Embryonic facial prominence (tissue), 1 donor: Measurements from ENCODE around the gene LYRM4.
A peak's percentile ranks its signal among the peaks of the same experiment; 100 is the strongest.

Source experiments
- DNase-seq: peaks from one replicate; pipeline ENCODE4 v3.0.0-alpha.2; 2016; ENCODE audit errors: extremely low spot score

Gene LYRM4

DNA sequence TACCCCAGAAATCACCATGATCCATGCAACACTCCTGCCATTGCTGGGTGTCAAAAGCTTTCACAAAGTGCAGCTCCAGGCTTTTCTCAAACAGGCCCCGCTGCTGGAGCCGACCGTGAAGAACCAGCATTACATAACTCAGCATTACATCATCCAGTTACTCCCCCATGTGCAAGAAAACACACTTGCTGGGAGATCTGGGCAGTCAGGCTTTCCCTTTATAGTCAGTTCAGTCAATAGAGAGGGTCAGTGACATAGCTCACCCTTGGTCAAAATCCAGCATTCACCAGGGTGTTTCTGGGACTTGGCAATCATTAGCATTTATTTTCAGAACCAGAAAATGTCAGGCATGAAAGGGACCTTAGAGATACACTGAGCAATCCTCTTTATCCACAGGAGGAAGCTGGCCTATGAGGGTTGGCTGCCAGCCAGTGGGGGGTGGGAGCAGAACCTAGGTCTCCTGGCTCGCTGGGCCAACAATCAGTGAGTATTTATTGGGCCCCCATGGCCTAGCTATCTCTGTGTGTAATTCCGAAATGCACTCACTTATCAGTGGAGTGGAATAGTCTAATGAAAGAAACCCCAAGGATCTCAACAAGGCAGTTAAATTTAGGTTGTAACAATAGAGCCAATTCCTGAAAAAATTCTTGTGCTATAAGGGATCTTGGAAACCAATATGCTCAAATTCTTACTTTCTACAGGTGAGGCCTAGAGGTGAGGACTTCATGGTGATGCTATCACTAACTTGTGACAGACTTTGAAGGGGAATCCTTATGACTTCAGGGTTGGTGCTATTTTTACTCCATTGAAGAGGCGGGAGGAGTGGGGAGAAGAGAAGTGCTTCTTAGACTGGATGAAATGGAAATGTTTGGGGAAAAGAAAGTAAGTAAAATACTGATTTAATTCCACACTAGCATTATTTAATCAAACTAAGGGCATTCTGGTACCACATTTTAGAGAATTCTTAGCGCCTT, 54.6 kb downstream of the LYRM4 start:
- DNase-seq, result peak; percentile 31

DNA sequence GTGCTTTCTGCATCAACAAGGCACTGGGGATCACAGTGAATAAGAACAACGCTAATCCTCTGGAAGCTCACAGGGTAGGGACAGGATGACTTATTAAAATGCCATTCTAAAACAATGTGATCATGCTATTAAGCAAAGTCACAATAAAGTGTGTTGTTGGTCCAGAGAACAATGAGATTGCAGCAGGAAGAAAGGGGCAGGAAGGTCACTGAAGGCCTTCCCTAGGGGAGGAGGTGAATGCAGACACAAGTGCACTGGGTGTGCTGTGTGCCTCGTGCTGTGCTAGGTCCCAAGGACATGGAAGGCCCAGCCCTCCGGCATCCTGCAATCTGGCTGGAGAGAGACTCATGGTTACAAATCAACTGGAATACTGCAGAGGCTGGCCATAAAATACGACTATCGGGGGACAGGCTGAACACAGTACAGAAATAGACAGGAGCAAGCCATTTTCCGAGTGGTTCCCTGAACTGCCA, 55.7 kb downstream of the LYRM4 start:
- DNase-seq, result no peak

DNA sequence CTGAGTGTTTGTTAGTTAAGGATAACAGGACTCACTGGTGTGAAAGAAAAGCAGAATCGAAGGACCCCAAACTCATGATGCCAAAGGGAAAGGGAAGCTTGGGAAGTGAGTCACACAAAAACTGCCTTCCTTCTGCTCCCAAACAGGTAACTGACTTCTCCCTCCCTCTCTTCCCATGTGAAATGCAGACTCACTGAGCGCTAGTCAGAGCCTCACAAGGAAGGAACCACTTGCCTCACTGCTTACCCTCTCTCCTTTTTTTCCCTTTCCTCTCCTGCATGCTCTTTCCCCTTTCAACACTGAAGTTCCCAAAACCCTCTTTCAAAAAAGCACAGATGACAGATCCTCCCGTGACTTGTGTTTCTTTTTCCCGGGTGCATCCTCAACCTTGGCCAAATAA, 56.4 kb downstream of the LYRM4 start:
- no peak for DNase-seq

DNA sequence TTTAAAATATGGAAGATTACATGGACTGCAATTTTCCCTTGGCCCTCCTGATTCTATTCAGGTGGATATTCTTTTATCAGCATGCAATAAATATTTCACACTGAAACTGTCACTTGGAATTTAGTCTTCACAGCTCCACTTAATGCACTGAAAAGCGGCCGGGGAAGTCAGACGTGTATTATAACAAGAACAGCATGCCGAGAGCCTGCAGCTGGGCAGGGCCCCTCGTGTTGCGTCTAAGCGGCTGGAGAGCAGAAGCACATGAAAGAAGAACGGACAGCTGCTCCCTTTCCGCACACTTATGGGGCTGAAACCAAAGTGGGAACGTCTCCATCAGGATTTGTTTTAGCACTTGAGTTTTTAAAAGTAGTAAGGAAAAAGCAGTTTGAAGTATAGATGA, 57.2 kb downstream of the LYRM4 start:
- peak; percentile 46 for DNase-seq

DNA sequence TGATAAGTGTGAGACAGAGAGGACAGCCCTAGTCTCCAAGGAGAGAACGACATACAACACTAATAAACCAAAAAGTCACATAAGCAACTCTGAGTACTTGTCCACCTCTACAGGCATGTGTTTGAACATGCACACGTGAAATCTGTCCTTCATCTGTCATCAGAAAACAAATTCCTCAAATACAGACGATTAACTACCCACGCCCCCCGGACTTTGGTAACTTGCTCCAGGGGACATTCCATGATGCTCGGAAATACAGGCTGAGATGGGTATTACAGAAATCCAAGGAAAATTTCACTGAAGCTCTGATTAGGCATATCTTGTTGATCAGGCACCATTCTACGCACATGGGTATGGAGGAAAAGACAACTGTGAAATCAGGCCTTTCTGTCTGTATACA, 57.8 kb downstream of the LYRM4 start:
- no peak for DNase-seq

DNA sequence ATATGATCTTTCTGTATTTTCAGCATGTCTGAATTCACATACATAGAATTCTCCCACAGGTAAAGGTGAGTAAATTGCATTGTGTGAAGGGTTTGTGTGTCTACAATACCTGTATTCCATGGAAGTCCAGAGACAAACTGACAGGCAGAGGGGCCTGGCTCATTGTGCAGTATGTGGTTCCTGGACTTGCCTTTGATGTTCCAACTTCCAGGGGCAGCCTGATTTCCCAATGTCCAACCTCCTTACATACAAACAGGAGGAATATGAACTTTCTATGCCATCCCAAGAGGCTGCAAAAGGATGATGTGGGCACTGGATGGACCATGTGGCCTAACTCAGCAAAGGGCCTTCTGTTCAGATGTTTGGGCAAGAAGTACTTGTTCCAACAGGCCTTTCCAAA, 58.5 kb downstream of the LYRM4 start:
- DNase-seq, result no peak

DNA sequence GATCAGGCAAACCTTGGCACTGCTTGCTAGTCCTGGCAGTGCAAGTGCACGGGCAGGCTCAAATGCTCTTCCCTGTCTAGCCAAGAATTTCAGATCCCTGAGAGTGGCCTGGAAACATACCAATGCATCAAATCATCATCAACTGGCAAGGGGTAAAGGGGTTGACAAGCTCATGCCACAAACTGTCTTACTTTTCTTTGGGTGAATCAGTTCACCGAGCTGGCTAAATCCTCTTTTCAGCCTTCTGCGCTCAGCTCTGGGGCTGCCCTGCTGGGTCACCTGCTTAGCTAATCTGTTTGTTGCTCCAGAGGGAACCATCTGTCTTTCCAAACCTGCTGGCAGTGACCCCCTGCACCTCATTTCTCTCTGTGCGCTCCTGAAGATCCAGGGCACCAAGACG, 59.5 kb downstream of the LYRM4 start:
- DNase-seq, result no peak

DNA sequence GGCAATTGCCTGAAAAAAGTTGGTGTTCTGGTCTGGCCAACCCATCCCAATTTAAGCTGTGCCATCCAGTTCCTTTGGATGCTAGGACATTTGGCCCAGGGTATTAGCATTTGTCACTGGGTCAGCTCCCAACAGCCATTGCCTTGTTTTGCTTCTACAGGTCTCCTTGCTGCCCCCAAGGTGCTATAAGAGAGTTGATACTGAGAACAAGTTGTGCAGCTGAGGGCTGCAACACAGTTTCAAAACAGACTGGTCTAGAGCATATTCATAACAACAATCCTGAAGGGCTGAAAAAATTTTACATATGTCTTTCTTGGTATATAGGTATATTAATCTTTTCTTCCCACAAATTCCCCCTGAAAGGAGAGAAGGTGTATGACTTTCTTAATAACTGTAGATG, 61.0 kb downstream of the LYRM4 start:
- DNase-seq, result no peak

DNA sequence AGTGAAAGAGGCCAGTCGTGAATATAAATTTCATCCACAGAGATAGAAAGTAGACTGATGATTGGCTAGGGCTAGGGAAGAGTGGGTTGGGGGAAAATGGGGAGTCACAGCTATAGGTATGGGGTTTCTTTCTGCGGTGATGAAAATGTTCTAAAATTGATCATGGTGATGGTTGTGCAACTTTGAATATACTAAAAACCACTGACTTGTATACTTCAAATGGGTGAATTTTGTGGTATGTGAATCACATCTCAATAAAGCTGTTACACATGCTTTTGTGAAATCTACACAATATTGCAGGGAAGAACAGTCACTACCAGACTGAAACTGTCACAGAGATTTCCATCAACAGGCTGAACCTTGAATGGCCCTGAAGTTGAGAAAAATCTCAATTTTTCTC, 61.5 kb downstream of the LYRM4 start:
- no peak for DNase-seq

DNA sequence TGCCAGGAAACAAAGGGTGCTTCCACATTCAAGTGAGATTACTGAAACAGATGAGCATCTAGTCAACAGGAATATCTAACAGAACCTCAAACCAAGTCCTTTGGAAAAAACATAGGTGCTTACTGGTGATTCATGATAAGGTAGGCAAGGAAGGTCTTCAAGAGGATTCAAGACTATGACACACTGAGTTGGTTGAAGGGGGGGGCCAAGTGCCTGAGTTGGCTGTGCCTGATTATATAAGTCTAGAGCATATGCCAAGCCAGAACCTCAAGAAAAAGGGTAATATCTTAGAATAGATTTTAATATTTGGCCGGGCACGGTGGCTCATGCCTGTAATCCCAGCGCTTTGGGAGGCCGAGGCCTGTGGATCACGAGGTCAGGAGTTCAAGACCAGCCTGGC, 63.7 kb downstream of the LYRM4 start:
- no peak for DNase-seq

DNA sequence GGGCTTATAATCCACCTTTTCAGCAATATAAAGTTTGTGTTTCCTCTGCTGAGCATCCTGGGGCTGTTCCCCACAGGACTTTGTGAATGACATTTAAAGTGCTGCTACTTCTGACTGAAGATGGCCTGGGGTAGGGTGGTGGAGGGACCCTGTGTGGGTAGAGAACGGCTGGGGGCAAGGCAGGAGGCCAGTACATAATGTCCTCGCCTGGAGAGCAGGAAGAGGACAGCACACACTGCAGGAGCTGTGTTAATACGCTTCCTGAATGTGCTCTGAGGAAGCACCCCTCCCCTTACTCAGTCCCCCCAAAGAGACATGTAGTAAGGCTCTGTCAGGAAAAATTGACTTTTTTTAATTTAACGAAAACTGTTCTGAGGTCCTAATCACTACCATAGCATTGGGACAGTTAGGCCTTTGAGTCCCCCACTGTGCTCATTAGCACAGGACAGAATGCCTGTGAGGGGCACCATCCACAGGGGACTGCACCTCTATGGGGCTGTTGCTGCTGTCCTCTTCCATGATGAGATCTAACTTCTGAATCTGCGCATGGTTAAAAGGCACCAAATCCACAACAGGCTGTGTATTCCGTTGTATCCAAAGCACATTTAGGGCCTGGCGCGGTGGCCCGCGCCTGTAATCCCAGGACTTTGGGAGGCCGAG, 68.5 kb downstream of the LYRM4 start:
- DNase-seq, result no peak

DNA sequence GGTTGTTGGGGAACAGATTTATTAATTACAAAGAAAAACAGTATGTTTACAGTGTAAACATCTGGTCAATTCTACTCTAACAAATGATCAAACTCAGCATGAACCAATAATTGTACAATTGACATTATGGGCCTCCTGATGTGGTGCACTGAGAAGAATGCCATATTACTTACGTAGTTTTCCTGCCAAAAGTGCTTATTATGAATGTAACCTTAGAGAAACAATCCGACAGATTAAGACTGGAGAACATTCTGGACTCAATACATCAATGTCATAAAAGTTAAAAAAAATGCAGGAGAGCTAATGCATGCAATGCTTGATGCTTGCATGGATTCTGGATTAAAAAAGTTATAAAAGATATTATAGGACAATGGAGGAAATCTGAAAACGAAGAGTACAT, 69.0 kb downstream of the LYRM4 start:
- DNase-seq, result no peak

DNA sequence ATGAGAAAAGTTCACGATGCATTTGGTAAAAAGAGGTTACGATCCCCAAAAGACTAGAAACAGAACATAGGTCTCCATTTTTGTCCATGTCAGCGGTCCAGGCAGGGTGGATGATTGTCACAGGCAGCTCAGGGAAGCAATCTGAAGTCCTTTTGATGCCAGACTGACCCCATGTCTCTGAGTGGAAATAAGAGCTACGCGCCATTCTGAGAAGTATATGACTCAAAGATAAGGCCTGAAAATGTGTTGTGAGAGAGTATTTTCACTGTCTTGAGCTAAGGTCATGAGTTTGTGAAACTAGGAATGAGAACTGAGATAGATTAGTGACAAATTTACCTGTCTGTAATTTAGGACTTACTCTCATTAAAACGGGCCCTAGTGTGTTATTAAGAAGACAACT, 69.5 kb downstream of the LYRM4 start:
- DNase-seq, result no peak

DNA sequence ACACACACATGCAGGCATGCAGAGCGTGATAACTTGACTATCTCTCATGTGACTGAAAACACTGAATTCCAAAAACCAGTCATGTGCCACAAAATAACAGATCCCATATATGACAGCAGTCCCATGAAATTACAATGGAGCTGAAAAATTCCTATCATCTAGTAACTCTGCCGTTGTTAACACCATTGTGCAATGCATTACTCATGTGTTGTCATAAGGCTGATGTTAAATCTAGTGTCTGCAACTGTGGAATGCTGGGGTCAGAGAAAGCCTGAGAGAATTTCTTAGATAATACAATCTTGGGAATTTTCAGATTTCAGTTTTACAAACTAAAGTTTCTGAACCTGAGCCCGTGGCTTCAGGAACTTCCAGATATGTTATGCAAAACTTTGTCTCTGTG, 70.2 kb downstream of the LYRM4 start:
- DNase-seq, result no peak

DNA sequence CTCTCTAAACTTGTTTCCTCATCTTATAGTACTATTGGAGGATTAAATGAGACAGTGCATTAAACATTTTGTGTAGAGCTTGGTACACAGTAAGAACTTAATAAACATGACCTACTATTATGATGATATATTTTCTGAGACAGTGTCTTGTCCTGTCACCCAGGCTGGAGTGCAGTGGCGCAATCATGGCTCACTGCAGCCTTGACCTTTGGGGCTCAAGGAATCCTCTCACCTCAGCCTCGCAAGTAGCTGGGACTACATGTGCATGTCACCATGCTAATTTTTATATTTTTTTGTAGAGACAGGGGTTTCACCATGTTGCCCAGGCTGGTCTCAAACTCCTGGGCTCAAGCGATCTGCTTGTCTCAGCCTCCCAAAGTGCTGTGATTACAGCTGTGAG, 72.1 kb downstream of the LYRM4 start:
- DNase-seq, result no peak

DNA sequence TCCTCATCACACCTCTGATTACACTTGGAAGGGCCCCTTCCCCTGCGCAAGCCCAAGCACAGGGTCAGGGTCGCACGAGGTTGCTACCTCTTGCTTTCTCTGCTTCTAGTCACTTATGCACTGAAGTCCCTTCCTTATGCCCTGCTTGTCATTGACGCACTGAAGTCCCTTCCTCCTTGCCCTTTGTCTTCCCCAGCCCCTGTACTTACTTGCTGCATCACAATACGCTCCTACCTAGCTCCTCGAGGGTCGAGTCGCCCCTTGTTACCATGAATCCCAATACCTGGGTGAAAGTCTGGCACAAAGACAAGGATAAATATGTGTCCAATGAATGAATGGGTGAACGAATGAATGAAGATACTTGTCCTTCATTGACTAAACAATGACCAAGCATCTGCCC, 75.9 kb downstream of the LYRM4 start:
- no peak for DNase-seq

DNA sequence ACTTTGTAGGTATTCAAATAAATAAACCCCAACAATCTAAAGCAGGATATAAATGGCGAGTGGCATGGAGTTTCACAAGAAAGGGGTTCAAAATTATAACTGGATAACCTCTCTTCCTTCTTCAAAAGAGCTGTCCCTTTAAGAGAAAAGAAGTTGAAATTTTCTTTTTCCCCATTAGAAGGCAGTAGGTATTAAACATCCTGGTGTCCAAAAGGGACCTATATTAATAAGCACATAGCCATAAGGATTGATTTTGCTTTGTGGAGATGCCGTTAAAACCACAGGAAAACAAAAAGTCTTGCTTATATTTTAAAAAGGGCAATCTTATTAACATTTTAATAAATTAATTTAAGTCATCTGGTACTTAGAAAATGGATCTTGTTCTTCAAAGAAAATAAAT, 76.5 kb downstream of the LYRM4 start:
- no peak for DNase-seq

DNA sequence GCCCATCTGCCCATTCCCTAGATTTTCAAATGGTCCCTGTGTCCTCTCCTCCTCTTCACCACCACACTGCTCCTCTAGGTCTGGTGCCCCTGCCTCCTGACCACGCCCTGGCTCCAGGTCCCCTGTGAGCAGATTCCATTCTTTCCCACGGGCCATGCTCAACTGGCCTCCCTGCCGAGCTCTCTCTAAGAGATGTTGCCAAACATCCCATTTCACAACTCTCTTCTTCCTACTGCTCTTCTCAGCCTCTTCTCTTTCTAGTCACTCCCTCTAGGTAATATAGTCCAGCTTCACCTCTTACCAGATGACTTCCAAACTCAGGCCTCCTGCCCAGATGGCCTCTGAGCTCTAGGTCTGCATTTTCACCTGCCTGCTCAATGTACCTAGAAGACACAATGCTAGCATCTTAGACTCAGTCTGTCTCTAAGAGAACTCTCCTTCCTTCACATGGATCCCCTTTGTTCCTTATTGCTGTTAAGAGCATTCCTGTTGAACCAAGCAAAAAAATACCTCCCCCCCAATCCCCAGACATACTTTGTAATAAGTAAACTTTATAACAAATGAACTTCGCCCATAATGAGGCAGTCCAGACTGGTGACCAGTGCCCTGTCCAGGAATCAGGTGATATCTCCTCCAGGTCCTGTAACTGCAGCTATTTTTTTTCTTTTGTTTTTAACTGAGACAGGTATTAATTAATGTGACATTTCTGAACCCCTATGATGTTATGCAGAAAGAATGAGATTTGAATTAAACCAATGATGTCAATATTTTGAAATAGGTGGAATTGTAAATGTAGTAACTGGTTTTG, 79.0 kb downstream of the LYRM4 start:
- no peak for DNase-seq

DNA sequence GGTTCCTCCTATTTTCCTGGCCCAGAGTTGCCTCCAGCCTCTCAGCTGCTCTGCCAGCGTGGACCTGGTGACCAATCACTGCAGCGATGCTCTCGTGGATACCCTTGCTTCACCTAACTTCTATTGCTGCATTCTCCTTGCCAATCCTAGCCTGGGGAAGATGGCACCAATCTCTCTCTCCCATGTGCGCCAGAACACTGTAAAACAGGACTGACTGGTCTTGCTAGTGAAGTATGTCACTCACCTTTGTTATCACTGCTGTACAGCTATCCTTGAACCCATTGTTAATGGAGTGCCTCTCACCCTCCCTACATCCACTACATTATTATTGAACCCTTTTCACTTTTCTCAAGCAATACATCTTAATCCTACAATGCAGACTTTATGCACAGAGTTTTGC, 80.1 kb downstream of the LYRM4 start:
- DNase-seq, result no peak

DNA sequence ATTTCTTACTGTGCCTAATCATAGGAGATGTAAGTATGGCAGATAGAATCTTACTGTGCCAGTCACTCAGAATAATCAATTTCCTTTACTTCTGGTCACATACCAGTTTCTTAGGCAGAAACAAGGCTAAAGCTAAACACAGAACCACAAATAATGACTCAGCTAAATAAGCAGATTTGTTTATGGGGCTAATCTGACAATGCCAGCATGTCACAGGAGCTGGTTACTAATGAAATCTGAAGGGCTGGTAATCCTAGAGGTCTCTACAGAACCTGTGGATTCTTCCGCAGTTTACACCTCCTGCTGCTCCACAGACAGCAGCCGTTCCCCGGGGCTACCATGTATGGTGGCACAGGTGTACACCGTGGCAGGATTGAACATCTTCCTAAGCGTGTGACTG, 80.8 kb downstream of the LYRM4 start:
- DNase-seq, result no peak

DNA sequence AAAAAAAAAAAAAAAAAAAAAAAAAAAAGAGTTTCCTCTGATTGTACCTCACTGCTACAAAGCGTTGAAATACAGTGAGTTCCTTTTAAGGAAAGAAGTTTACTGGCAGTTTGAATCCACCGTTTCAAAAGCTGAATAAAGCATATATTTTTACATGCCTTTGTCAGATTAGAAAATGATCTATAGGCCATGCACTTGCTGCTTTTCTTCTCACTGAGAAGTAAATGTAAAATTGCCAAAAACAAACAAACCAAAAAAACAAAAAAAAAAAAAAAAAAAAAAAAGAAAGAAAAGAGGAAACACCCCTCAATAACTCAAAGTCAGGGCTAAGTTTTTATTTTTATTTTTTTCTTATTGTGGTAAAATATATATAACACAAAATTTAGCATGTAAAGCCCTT, 81.9 kb downstream of the LYRM4 start:
- no peak for DNase-seq

DNA sequence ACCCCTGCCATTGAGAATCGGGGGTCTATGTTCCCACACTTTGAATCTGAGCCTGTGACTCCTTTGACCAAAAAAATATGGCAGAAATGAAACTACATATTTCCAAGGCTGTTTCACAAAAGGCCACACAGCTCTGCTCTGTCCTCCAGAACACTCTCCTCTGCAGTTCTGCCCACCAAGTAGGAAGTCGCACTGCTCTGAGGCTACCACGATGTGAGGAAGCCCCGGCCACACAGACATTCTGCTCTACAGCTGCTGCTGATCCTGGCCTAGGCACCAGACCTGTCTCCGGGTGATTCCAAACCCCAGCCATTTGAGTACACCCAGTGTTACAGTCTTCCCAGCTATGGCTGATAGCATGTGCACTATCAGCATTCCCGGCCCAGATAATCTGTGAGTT, 85.1 kb downstream of the LYRM4 start:
- DNase-seq, result no peak
